OCI-LY1 (cell line): ENCODE measurements around the gene PTPRD.

ENCODE experiments used
- H2AFZ ChIP-seq: fragments of 200-600 bp; sonication (generic), shearing (Covaris generic); 2 replicates; pipeline ENCODE4 v1.6.0; 2014; ENCODE audit warnings: antibody characterized with exemption, mild to moderate bottlenecking, low read length
- H3F3A ChIP-seq: fragments of 200-600 bp; sonication (generic), shearing (Covaris generic); 2 replicates; pipeline ENCODE4 v1.6.0; 2014; ENCODE audit warnings: mild to moderate bottlenecking, antibody characterized with exemption, low read length, moderate library complexity; ENCODE audit not compliant: insufficient read depth
- H3K27ac ChIP-seq: fragments of 200-600 bp; sonication (generic); 2 replicates; pipeline ENCODE4 v1.5.1; 2014; ENCODE audit warnings: low read length, mixed run types, mild to moderate bottlenecking, low read depth; ENCODE audit not compliant: poor library complexity, severe bottlenecking
- H3K27me3 ChIP-seq: fragments of 200-600 bp; sonication (generic); 2 replicates; pipeline ENCODE4 v1.6.0; 2014; ENCODE audit warnings: antibody characterized with exemption, mild to moderate bottlenecking, low read length, moderate library complexity; ENCODE audit not compliant: insufficient read depth
- H3K36me3 ChIP-seq: fragments of 200-600 bp; sonication (generic); 2 replicates; pipeline ENCODE4 v1.6.1; 2014; ENCODE audit warnings: mild to moderate bottlenecking, antibody characterized with exemption, low read length, moderate library complexity, mixed read lengths; ENCODE audit not compliant: insufficient read depth
- H3K4me1 ChIP-seq: fragments of 200-600 bp; sonication (generic); 2 replicates; pipeline ENCODE4 v1.5.1; 2014; ENCODE audit warnings: mild to moderate bottlenecking, low read length, moderate library complexity; ENCODE audit not compliant: insufficient read depth, severe bottlenecking
- H3K4me2 ChIP-seq: fragments of 200-600 bp; sonication (generic), shearing (Covaris generic); 2 replicates; pipeline ENCODE4 v1.6.1; 2014; ENCODE audit warnings: low read length
- H3K4me3 ChIP-seq: fragments of 200-600 bp; sonication (generic); 2 replicates; pipeline ENCODE4 v1.5.1; 2014; ENCODE audit warnings: low read length, low read depth, mild to moderate bottlenecking, mixed read lengths; ENCODE audit not compliant: poor library complexity, severe bottlenecking
- H3K79me2 ChIP-seq: fragments of 200-600 bp; shearing (Covaris generic); 2 replicates; pipeline ENCODE4 v1.6.1; 2016; ENCODE audit warnings: mixed run types, low read length, mixed read lengths; ENCODE audit not compliant: insufficient read depth
- H3K9ac ChIP-seq: fragments of 200-600 bp; sonication (generic), shearing (Covaris generic); 2 replicates; pipeline ENCODE4 v1.6.1; 2014; ENCODE audit warnings: mild to moderate bottlenecking, low read length, mixed read lengths
- H3K9me2 ChIP-seq: fragments of 200-600 bp; sonication (generic), shearing (Covaris generic); 2 replicates; pipeline ENCODE4 v1.6.1; 2014; ENCODE audit warnings: low read depth, mild to moderate bottlenecking, low read length, mixed read lengths
- H3K9me3 ChIP-seq: fragments of 200-600 bp; shearing (Covaris generic); 2 replicates; pipeline ENCODE4 v1.6.1; 2014; ENCODE audit warnings: low read length, mixed read lengths
- H4K20me1 ChIP-seq: fragments of 200-600 bp; sonication (generic), shearing (Covaris generic); 2 replicates; pipeline ENCODE4 v1.6.0; 2016; ENCODE audit warnings: mild to moderate bottlenecking, low read length; ENCODE audit not compliant: insufficient read depth
- EZH2 ChIP-seq: fragments of 200-600 bp; sonication (generic), shearing (Covaris generic); IDR thresholded peaks from 2 replicates; pipeline ENCODE4 v1.8.0; 2017; ENCODE audit warnings: borderline replicate concordance, mixed run types, mild to moderate bottlenecking, antibody characterized with exemption, low read length, moderate library complexity, mixed read lengths
- TF ChIP-seq, protein P1 (sequence below): fragments of 200-600 bp; sonication (generic), shearing (Covaris generic); IDR thresholded peaks from 2 replicates; pipeline ENCODE4 v1.5.1; 2017; ENCODE audit warnings: mild to moderate bottlenecking, antibody characterized with exemption, low read length, moderate library complexity, mixed read lengths

Gene PTPRD

DNA sequence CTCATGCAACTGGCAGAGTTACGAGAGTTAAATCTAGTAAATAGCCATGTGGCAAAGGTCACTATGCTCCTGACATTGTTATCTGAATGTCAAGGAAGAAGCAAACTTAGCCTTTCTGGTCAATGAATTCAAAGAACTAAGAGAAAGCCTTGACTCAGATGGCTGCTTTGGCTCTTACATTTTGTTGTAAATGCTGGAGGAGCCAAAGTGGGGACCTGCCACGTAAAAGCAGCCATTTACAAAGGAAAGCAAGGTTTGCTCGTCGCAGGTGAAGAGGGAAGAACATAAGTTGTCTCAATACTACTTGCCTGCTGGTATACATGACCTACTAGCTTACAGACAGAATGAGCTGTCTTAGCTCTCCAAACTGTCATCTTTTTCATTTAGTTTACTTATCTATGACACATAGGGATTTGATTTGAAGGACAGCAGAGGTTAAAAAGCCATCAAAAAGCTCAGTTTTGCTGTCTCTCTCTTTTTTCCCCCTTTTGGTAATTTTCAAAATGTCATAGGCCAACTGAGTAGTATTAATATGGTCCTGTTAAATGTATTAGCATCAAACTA, 1760.4 kb downstream of the PTPRD start:
- Histone ChIP-seq H3K9me3 (no peaks in the 10 kb centered on the region), H3K36me3 (no peaks in the 10 kb centered on the region), H3K9ac (no peak overlapping the region), H3K27me3 (no peaks in the 10 kb centered on the region), H3F3A (no peaks in the 10 kb centered on the region), H2AFZ (no peak overlapping the region), H3K79me2 (no peaks in the 10 kb centered on the region), H4K20me1 (no peaks in the 10 kb centered on the region), H3K4me1 (no peaks in the 10 kb centered on the region), H3K9me2 (no peaks in the 10 kb centered on the region), H3K4me3 (no peak overlapping the region), H3K27ac (no peak overlapping the region), H3K4me2 (no peak overlapping the region)
- TF ChIP-seq, protein P1, sequence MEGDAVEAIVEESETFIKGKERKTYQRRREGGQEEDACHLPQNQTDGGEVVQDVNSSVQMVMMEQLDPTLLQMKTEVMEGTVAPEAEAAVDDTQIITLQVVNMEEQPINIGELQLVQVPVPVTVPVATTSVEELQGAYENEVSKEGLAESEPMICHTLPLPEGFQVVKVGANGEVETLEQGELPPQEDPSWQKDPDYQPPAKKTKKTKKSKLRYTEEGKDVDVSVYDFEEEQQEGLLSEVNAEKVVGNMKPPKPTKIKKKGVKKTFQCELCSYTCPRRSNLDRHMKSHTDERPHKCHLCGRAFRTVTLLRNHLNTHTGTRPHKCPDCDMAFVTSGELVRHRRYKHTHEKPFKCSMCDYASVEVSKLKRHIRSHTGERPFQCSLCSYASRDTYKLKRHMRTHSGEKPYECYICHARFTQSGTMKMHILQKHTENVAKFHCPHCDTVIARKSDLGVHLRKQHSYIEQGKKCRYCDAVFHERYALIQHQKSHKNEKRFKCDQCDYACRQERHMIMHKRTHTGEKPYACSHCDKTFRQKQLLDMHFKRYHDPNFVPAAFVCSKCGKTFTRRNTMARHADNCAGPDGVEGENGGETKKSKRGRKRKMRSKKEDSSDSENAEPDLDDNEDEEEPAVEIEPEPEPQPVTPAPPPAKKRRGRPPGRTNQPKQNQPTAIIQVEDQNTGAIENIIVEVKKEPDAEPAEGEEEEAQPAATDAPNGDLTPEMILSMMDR, result no peak
- no peak for TF ChIP-seq EZH2

- H3K4me1 ChIP-seq, result no peaks in the 10 kb centered on the region
- no peaks in the 10 kb centered on the region for H4K20me1 ChIP-seq
- H3K9me2 ChIP-seq, result no peaks in the 10 kb centered on the region
- TF ChIP-seq, protein P1, result no peak
- TF ChIP-seq EZH2, result no peak
- no peak overlapping the region for H2AFZ ChIP-seq
- no peaks in the 10 kb centered on the region for H3F3A ChIP-seq
- no peaks in the 10 kb centered on the region for H3K9me3 ChIP-seq
- no peaks in the 10 kb centered on the region for H3K36me3 ChIP-seq
- no peaks in the 10 kb centered on the region for H3K79me2 ChIP-seq
- H3K4me3 ChIP-seq, result no peak overlapping the region
- no peak overlapping the region for H3K27ac ChIP-seq
- H3K9ac ChIP-seq, result no peak overlapping the region
- no peak overlapping the region for H3K4me2 ChIP-seq
- no peaks in the 10 kb centered on the region for H3K27me3 ChIP-seq
These were observed 1761.9 kb downstream of the PTPRD start for GRCh38 chr9:8850914-8851313.

DNA sequence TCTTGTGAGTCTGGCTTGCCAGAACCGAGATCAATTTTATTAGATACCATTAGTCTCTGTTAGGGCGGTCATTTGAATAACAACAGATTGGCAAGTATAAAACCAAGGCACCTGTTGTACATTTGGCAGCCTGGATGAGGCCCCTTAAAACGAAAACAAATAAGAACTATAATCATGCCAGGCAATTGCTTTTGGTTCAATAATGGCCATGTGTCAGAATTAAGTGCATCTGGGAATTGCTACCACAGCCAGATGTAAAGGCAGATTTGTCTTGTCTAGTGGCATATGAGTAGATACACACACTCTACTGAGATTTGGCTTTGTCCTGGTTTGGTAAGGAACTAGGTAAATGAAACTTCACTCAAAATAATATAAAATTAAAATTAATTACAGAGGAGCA, 1767.0 kb downstream of the PTPRD start:
- no peaks in the 10 kb centered on the region for H3F3A ChIP-seq

More for the DNA sequence above, 1767.0 kb downstream of the PTPRD start:
- Histone ChIP-seq H3K4me1 (no peaks in the 10 kb centered on the region), H3K36me3 (no peaks in the 10 kb centered on the region), H3K27ac (no peak overlapping the region), H3K9ac (no peak overlapping the region), H3K4me3 (no peak overlapping the region), H3K4me2 (no peak overlapping the region), H4K20me1 (no peaks in the 10 kb centered on the region), H3K9me2 (no peaks in the 10 kb centered on the region), H3K27me3 (no peaks in the 10 kb centered on the region), H2AFZ (no peak overlapping the region), H3K79me2 (no peaks in the 10 kb centered on the region), H3K9me3 (no peaks in the 10 kb centered on the region)
- TF ChIP-seq, protein P1, result no peak
- TF ChIP-seq EZH2, result no peak
